HepG2 (cell line): Measurements from ENCODE around the gene HSPA1B. TPM values are rescaled to one million over a fixed set of nuclear protein-coding genes. Genes with fewer than 3 reads are reported as not detected.

Experiments
- ARHGAP35 ChIP-seq: sonication (generic); formaldehyde crosslinking; IDR thresholded peaks from 2 replicates; pipeline ENCODE4 v1.9.0; 2022; ENCODE audit warnings: mild to moderate bottlenecking, inconsistent platforms, moderate library complexity, missing genetic modification reagents, borderline replicate concordance
- CENPX ChIP-seq: sonication (generic); formaldehyde crosslinking; IDR thresholded peaks from 2 replicates; pipeline ENCODE4 v1.9.0; 2021; ENCODE audit warnings: mild to moderate bottlenecking, missing genetic modification reagents, moderate library complexity
- FOXK1 ChIP-seq: sonication (generic); formaldehyde crosslinking; IDR thresholded peaks from 2 replicates; pipeline ENCODE4 v1.4.0; 2020; ENCODE audit warnings: low read depth, missing genetic modification reagents, borderline replicate concordance
- GATAD2A ChIP-seq: IDR thresholded peaks from 2 replicates; pipeline ENCODE4 v1.6.1; 2016
- HDAC6 ChIP-seq: fragments of 200-600 bp; sonication (generic); IDR thresholded peaks from 2 replicates; pipeline ENCODE4 v1.7.0; 2017; ENCODE audit warnings: mild to moderate bottlenecking, antibody characterized with exemption, low read length, low read depth
- HHEX ChIP-seq: IDR thresholded peaks from 2 replicates; pipeline ENCODE4 v1.6.1; 2016; ENCODE audit warnings: control low read depth
- NFATC3 ChIP-seq: sonication (generic); formaldehyde crosslinking; IDR thresholded peaks from 2 replicates; pipeline ENCODE4 v1.5.1; 2020; ENCODE audit warnings: mild to moderate bottlenecking, missing genetic modification reagents
- POLR2AphosphoS2 ChIP-seq: IDR thresholded peaks from 2 replicates; pipeline ENCODE4 v1.6.1; 2011; ENCODE audit warnings: low read depth, low read length, improper control_type of control experiment
- RBAK ChIP-seq: sonication (generic); formaldehyde crosslinking; IDR thresholded peaks from 2 replicates; pipeline ENCODE4 v1.5.1; 2020; ENCODE audit warnings: mild to moderate bottlenecking, missing genetic modification reagents
- SMC3 ChIP-seq: IDR thresholded peaks from 2 replicates; pipeline ENCODE4 v1.6.1; 2011; ENCODE audit warnings: low read length, improper control_type of control experiment
- TAF15 ChIP-seq: fragments of 200-400 bp; formaldehyde crosslinking; IDR thresholded peaks from one replicate; pipeline ENCODE4 v1.6.1; 2018; ENCODE audit warnings: mild to moderate bottlenecking, low read depth, low read length; ENCODE audit not compliant: poor library complexity, severe bottlenecking
- TARDBP ChIP-seq: sonication (generic); formaldehyde crosslinking; IDR thresholded peaks from 2 replicates; pipeline ENCODE4 v1.8.0; 2022; ENCODE audit warnings: mild to moderate bottlenecking, missing genetic modification reagents
- ZNF138 ChIP-seq: sonication (generic); formaldehyde crosslinking; IDR thresholded peaks from 2 replicates; pipeline ENCODE4 v1.5.0; 2020; ENCODE audit warnings: mild to moderate bottlenecking, low read depth, missing genetic modification reagents
- ZNF180 ChIP-seq: sonication (generic); formaldehyde crosslinking; IDR thresholded peaks from 2 replicates; pipeline ENCODE4 v1.4.0; 2020; ENCODE audit warnings: low read depth, missing genetic modification reagents, borderline replicate concordance
- ZNF446 ChIP-seq: sonication (generic); formaldehyde crosslinking; IDR thresholded peaks from 2 replicates; pipeline ENCODE4 v1.5.0; 2020; ENCODE audit warnings: mild to moderate bottlenecking, missing genetic modification reagents
- ZNF616 ChIP-seq: sonication (generic); formaldehyde crosslinking; IDR thresholded peaks from 2 replicates; pipeline ENCODE4 v1.5.0; 2020; ENCODE audit warnings: low read depth, mild to moderate bottlenecking, missing genetic modification reagents
- ZNF781 ChIP-seq: sonication (generic); formaldehyde crosslinking; IDR thresholded peaks from 2 replicates; pipeline ENCODE4 v1.5.1; 2020; ENCODE audit warnings: borderline replicate concordance, mild to moderate bottlenecking, missing genetic modification reagents; ENCODE audit errors: not compliant biosample characterization
- ZNF839 ChIP-seq: sonication (generic); formaldehyde crosslinking; IDR thresholded peaks from 2 replicates; pipeline ENCODE4 v1.4.0; 2020; ENCODE audit warnings: missing genetic modification reagents, mild to moderate bottlenecking, borderline replicate concordance
- polyA plus RNA-seq, 8 experiments: library from polyadenylated mRNA; depleted of rRNA in 3 of 8; stranded (reverse) in 7 of 8; unstranded in 1 of 8; fragments of >200 nt; fragmentation: Illumina TruSeq in 4 of 8; extraction: Trizol in 4 of 8; gene quantifications; 2 replicates each; pipeline versions ENCODE4 v1.2.1 to v1.2.3, GENCODE V29; 2011 to 2016; ENCODE audit warnings: low read depth in 4 of 8, missing spikeins in 1 of 8, mixed read lengths in 1 of 8; ENCODE audit not compliant: insufficient read depth in 1 of 8
- total RNA-seq, 5 experiments: library from RNA; depleted of rRNA; stranded (reverse); fragments of >200 nt; fragmentation: Illumina TruSeq; extraction: Trizol; gene quantifications; 2 replicates each; pipeline ENCODE4 v1.2.3, GENCODE V29; 2016; ENCODE audit warnings: low read depth in 1 of 5
- TF ChIP-seq, protein P1 (sequence below): sonication (generic); formaldehyde crosslinking; IDR thresholded peaks from 2 replicates; pipeline ENCODE4 v1.4.0; 2020; ENCODE audit warnings: missing genetic modification reagents
- TF ChIP-seq, protein P2 (sequence below): sonication (generic); formaldehyde crosslinking; IDR thresholded peaks from 2 replicates; pipeline ENCODE4 v1.8.0; 2023; ENCODE audit warnings: mild to moderate bottlenecking, missing genetic modification reagents
- TF ChIP-seq, protein P3 (sequence below): sonication (generic); formaldehyde crosslinking; IDR thresholded peaks from 2 replicates; pipeline ENCODE4 v1.5.0; 2020; ENCODE audit warnings: missing genetic modification reagents
- TF ChIP-seq, protein P4 (sequence below): sonication (generic); formaldehyde crosslinking; conservative IDR thresholded peaks from 2 replicates; pipeline ENCODE4 v1.8.1; 2023; ENCODE audit warnings: missing genetic modification reagents
- TF ChIP-seq, protein P5 (sequence below): sonication (generic); formaldehyde crosslinking; IDR thresholded peaks from 2 replicates; pipeline ENCODE4 v1.5.1; 2020; ENCODE audit warnings: missing genetic modification reagents, mild to moderate bottlenecking, borderline replicate concordance

Gene HSPA1B
- total and polyA plus RNA-seq, 2 of the 13 experiments (the other 11 are each of a cell fraction or from before 2014, with no cell fraction given): 26.0 to 186 TPM

DNA sequence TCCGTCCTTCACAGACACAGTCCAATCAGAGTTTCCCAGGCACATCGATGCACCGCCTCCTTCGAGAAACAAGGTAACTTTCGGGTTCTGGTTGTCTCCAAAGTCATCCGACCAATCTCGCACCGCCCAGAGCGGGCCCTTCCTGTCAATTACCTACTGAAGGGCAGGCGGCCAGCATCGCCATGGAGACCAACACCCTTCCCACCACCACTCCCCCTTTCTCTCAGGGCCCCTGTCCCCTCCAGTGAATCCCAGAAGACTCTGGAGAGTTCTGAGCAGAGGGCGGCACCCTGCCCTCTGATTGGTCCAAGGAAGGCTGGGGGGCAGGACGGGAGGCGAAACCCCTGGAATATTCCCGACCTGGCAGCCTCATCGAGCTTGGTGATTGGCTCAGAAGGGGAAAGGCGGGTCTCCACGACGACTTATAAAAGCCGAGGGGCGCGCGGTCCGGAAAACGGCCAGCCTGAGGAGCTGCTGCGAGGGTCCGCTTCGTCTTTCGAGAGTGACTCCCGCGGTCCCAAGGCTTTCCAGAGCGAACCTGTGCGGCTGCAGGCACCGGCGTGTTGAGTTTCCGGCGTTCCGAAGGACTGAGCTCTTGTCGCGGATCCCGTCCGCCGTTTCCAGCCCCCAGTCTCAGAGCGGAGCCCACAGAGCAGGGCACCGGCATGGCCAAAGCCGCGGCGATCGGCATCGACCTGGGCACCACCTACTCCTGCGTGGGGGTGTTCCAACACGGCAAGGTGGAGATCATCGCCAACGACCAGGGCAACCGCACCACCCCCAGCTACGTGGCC, at the start of gene HSPA1B (continued):
- TF ChIP-seq, protein P1, sequence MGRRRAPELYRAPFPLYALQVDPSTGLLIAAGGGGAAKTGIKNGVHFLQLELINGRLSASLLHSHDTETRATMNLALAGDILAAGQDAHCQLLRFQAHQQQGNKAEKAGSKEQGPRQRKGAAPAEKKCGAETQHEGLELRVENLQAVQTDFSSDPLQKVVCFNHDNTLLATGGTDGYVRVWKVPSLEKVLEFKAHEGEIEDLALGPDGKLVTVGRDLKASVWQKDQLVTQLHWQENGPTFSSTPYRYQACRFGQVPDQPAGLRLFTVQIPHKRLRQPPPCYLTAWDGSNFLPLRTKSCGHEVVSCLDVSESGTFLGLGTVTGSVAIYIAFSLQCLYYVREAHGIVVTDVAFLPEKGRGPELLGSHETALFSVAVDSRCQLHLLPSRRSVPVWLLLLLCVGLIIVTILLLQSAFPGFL (CRISPR knock-in tag): no peak
- TF ChIP-seq ARHGAP35 (peak; percentile 40; the same call in 1 of the 2 replicates), ZNF781 (no peak), NFATC3 (CRISPR knock-in tag) (peak; percentile 62; the same call in 1 of the 2 replicates), TARDBP (0 out of 2 replicates have a peak, but pooled peaks have one; percentile 14), POLR2AphosphoS2 (peak; percentile 84; the same call in 1 of the 2 replicates), HDAC6 (no peak), ZNF138 (CRISPR knock-in tag) (peak; percentile 88), RBAK (CRISPR knock-in tag) (peak; percentile 30; the same call in 1 of the 2 replicates), CENPX (CRISPR knock-in tag) (no peak), ZNF446 (CRISPR knock-in tag) (no peak), FOXK1 (peak; percentile 3; the same call in 1 of the 2 replicates), ZNF180 (CRISPR knock-in tag) (peak; percentile 91; the same call in 1 of the 2 replicates), HHEX (no peak), ZNF616 (CRISPR knock-in tag) (peak; percentile 69; the same call in 1 of the 2 replicates), TAF15 (peak; percentile 54), GATAD2A (CRISPR knock-in tag) (peak; percentile 34; the same call in 1 of the 2 replicates), ZNF839 (CRISPR knock-in tag) (no peak), SMC3 (no peak)
- TF ChIP-seq, protein P2, sequence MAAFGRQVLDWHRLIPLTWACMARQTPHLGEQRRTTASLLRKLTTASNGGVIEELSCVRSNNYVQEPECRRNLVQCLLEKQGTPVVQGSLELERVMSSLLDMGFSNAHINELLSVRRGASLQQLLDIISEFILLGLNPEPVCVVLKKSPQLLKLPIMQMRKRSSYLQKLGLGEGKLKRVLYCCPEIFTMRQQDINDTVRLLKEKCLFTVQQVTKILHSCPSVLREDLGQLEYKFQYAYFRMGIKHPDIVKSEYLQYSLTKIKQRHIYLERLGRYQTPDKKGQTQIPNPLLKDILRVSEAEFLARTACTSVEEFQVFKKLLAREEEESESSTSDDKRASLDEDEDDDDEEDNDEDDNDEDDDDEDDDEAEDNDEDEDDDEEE (CRISPR knock-in tag): no peak
- TF ChIP-seq, protein P3, sequence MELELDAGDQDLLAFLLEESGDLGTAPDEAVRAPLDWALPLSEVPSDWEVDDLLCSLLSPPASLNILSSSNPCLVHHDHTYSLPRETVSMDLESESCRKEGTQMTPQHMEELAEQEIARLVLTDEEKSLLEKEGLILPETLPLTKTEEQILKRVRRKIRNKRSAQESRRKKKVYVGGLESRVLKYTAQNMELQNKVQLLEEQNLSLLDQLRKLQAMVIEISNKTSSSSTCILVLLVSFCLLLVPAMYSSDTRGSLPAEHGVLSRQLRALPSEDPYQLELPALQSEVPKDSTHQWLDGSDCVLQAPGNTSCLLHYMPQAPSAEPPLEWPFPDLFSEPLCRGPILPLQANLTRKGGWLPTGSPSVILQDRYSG: no peak
- TF ChIP-seq, protein P4, sequence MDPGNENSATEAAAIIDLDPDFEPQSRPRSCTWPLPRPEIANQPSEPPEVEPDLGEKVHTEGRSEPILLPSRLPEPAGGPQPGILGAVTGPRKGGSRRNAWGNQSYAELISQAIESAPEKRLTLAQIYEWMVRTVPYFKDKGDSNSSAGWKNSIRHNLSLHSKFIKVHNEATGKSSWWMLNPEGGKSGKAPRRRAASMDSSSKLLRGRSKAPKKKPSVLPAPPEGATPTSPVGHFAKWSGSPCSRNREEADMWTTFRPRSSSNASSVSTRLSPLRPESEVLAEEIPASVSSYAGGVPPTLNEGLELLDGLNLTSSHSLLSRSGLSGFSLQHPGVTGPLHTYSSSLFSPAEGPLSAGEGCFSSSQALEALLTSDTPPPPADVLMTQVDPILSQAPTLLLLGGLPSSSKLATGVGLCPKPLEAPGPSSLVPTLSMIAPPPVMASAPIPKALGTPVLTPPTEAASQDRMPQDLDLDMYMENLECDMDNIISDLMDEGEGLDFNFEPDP: no peak
- TF ChIP-seq, protein P5, sequence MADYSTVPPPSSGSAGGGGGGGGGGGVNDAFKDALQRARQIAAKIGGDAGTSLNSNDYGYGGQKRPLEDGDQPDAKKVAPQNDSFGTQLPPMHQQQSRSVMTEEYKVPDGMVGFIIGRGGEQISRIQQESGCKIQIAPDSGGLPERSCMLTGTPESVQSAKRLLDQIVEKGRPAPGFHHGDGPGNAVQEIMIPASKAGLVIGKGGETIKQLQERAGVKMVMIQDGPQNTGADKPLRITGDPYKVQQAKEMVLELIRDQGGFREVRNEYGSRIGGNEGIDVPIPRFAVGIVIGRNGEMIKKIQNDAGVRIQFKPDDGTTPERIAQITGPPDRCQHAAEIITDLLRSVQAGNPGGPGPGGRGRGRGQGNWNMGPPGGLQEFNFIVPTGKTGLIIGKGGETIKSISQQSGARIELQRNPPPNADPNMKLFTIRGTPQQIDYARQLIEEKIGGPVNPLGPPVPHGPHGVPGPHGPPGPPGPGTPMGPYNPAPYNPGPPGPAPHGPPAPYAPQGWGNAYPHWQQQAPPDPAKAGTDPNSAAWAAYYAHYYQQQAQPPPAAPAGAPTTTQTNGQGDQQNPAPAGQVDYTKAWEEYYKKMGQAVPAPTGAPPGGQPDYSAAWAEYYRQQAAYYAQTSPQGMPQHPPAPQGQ (CRISPR knock-in tag): no peak
